ENCODE results near the gene RORC.

DNA sequence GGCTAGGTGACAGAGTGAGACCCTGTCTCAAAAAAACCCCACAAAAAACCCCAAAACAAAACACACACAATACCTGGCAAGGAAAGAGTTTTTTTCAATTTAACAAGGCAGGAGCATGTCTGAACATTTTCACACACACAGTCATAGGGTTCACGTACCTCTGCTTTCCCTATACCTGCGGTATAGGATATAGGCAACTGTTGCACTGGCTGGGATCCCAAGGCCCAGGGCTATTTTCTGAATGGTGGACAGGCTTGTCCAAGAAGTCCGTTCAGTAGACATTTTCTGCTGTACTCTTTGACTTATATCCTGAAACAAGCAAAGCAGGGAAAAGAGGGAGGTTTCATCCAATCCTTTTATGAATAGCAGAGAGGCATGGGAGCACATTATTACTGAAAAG lies 48.9 kb downstream of the RORC start:
- TF ChIP-seq GATA3 (IDR thresholded peaks at IDR 0.05; ENCODE audit: low read depth, low read length): no peak
- no peak for TF ChIP-seq GATA2 (IDR thresholded peaks at IDR 0.05; ENCODE audit: low read depth, low read length)

Measured in SH-SY5Y (cell line).